Stimulated activated CD4-positive, alpha-beta T cell treated with anti-CD3 and anti-CD28 coated beads, TNF-alpha, amount 100 ng/mL, for 48 hours (primary cell): Measurements from ENCODE around the gene ALOX5AP.

Source experiments
- DNase-seq, 3 donors: peaks; one replicate each; pipeline ENCODE4 v3.0.0-alpha.2; 2020; ENCODE audit warnings: low read depth in 3 of 3

Gene ALOX5AP

DNA sequence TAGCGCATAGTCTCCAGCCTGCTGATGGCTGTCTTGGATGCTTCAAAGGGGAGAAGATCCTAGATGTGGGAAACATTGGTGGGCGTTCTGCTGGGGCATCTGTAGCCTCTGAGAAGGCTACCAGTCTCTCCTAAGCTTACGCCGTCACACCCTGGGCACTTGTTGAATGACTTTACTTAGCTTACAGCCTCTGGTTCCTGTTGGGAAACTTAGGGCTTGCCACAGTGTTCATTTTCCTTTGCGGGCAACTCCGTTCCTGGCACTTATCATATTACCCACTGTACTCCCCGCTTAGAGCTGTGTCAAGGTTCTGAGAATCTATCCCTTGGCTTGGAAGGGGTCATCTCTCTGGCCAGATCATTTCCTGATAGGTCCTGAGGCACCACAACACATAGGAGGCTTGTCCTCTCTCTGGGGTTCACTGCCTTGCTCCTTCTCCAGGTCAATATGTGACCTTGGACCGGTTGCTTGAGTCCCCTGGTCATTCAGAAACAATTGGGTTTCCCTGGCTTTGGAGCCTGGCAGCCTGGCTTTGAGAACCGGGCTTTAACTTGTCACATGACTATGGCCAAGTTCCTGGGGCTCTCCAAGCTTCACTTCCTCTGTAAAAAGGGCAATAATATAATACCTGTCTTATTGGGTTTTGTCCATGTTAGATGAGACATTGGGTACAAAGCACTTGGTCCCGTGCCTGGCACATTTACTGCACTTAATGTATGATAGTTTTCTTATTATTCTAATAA lies 20.5 kb upstream of the ALOX5AP start:
- no peak for DNase-seq

DNA sequence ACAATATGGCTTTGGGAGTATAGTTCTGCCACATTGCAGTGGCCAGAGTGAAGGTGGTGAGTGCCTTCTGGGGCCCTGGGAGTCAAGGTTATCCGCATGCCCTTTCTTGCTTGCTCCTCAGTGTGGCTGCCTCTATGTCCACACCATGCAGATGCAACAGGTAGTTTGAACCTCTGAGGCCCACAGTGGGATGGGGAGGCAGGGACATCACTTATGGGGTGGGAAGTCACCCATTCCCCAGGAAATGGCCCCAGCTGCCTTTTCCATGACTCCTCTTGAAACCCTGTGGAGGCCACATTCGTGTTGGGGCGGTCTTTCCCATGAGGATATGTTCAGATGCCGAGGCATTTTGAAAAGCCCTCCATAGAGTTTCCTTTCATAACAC lies 20.0 kb upstream of the ALOX5AP start:
- no peak for DNase-seq

DNA sequence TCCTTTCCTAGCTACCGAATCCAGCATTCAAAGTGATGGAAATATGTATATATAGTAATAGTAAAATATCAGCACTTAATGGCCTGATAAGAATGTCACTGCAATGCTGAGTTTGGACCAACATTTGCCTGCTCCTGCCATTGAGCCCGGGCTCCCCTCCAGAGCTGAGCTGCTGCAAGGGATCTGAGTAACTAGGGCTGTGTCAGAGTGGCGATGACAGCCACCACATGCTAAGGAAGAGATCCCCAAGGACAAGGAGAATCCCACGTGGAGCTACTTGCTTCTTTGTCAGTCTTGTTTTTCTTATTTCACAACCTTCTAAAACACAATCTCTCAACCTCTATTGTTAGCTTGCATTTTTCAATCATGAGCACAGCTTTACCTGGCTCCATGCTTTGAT lies 19.5 kb upstream of the ALOX5AP start:
- no peak for DNase-seq

DNA sequence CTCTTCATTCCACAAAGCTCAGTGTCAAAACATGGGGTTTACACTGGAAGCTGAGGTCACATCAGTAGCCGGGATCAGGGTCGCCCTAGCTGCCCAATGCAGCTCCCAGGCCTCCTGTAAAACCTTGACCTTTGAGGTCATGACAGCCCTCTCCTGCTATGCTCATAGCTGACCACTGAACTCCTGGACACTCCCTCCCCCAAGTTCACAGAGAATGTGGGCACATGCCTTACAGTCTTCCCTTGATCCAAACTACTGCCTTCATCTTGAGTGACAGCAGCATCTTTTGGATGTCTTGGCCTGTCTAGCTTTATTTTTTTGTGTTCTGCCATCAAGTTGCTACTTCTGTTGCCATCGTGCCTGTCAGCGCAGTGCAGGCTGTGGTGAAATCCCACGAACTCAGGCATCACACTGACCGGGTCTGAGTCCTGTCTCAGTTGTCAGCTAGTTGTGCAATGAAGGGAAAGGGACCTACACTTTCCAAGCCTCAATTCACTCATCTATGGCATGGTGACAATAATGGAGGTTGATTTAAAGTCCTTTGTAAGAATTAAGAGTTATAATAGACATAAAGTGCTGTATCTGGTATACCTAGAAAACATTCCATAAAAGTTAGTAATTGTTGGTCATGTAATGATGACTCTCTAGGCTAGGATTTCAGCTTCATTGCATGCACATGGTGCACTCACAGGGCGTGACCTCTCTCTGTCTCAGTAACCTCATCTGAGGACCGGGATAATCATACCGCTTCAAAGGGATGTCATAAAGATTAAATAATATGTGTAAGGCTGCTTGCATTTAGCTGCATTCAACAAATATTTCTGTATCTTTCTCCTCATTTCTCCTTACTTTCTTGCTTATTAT lies 16.4 kb upstream of the ALOX5AP start:
- DNase-seq, result no peak

DNA sequence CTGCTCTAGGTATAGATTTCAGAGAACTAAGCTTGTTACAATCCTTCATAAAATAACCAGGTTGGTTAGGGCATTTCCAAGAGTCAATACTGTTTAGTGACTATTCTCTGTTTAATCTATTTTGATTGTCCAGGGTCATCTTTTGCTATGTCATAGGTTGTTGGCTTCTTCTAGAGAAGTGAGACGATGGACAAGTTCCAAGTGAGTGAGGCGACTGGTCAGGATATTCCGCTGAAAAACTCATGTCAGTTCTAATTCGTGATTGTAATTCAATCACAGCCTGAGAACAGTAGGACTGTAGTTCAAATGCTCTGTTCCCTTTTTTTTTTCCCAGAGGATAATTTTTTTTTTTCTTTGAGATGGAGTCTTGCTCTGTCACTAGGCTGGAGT lies 15.8 kb upstream of the ALOX5AP start:
- no peak for DNase-seq

DNA sequence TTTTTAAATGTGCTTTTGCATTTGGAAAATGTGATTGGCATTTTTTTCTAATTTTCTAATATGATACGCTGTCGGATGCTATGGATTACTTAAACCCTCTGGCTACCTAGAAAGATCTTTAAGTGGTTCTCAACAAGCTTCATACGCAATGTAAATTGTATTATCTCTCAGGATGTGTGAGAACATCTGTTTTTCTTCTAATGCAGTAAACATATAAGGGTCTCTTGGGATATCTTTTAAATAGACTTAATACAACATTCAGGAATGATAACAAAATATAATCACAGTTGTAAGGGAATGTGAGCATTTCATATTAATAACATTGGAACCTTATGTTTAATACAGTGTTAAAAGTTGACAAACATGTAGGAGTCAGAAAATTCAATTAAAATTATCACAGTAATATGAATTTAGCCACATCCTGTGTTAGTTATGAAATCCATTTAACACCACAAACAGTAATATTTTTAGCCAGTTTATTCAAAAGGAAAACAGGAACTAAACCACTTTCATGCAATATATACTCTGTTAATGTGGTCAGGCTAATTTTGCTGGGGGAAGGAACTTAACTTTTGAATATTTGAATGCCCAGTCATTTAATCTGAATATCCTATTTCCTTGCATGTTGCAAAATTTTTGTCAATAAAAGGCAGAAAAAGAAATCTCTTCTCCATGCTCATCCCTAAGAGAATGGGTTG lies 15.0 kb upstream of the ALOX5AP start:
- DNase-seq, result no peak

DNA sequence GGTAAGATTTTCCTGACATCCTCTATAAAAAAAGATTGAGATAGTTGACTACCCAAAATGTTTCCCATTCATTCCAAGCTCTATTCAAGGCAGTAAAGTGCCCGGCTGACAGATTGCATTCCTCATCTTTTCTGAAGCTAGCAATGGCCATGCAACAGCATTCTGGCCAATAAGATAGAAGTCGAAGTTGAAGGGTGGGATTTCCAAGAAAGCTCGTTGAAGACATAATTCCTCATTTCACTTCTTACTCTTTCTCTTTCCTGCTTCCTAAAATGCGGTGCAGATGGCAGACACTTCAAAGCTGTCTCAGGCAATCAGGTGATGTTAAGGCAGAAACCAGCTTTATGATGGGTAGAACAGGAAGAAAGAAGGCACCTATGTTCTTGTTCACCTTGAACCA lies 13.4 kb upstream of the ALOX5AP start:
- no peak for DNase-seq

DNA sequence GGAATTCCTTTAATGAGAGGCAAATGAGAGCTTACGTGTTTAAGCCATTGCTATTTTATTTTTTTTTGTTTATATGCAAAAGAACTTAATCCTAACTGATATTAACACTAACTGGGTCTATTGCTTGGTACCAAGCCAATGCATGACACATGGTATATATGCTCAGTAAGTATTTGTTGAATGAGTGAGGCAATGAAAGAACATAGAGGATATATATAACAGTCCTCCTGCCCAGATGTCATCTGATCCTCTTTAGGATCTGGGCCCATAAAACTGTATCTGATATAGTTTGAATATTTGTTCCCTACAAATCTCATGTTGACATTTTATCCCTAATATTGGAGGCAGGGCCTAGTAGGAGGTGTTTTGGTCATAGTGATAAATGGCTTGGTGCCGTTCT lies 13.0 kb upstream of the ALOX5AP start:
- no peak for DNase-seq

DNA sequence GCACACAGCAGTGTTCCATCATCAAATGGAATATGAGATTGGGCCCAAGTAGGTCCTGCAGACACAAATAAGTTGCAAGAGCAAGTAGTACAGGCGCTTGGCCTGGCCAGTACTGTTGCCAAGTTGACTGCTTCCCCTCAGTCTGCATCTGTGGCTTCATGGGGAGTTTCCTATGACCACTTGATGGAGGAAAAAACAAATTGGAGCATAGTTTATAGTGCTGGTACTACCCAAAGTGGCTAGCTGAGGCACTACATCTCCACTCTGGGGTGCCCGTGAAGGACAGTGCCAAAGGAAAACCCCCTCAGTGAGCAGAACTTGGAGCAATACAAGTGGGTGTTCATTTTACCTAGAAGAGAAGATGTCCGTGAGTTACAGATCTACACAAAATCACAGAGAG lies 10.6 kb upstream of the ALOX5AP start:
- no peak for DNase-seq

DNA sequence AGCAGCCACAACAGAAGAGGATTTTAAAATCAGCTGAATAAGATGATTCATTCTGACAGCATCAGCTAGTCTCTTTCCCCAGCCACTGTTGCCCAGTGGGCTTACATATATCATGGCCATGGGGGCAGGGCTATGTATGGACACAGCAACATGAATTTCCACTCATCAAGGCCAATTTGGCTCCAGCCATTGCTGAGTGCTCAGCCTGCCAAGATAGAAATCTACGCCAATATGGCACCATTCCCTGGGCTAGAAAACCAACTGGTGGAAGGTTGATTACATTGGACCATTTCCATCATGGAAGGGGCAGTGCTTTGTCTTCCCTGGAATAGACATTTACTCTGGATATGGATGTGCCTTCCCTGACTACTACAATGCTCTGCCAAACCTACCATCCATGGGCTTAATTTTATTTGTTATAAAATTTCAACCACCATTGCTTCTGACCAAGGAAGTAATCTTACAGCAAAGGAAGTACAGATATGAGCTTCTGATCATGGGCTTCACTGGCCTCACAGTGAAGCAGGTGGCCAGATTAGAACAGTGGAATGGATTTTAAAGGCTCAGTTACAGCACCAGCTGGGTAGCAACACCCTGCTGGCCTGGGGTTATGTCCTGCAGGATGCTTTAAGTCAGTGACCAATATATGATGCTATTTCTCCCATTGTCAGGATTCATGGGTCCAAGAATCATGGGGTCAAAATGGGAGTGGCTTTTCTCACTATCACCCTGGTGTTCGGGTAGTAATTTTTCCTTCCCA lies 9.8 kb upstream of the ALOX5AP start:
- no peak for DNase-seq

DNA sequence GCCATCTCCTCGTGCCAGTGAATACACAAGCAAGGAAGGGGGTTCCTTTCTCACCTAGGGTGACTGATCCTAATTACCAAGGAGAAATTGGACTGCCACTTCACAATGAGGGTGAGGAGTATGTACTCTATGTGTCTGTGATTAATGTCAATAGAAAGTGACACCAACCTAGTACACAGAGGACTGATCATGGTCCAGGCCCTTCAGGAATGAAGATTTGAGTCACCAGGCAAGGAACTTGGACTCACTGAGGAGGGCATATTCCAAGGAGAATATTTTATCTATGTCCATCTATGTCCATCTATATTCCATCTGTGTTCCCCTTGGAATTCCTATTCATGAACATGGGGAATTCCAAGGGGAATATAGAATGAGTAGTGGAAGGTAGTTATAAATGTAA lies 9.2 kb upstream of the ALOX5AP start:
- no peak for DNase-seq

DNA sequence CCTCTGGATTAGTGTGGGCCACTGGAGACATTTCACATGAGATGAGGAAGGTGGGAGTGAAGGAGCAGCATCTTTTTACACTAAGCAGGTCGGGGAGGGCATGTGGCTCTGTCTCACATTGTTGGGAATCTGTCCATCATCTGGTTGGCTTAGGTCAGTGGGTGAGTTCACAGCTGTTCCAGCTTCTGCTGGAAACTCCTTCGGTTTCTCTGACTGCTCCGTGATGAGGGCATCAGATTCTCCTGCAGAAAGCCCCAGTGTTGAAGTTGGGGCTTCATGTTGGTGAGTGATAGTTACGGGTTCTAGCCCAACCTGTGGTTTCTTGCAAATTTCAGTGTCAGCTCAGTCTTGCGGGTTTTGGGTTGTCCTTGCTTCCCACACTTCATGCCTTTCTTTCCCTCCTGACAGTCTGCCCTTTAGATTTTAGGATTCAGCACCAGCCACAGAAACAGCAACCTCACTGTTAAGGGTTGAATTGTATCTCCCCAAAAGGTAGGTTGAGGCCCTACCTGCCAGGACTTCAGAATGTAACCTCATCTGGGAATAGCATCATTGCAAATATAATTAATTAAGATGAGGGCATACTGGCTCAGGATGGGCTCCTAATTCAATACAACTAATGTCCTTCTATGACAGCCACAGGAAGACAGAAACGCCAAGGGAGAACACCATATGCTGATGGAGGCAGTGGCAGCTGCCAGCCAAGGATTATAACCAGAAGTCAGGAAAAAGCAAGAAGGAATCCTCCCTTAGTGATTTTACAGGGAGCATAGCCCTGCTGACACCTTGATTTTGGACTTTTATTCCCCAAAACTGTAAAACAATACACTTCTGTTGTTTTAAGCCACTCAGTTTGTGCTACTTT lies 7.6 kb upstream of the ALOX5AP start:
- no peak for DNase-seq

DNA sequence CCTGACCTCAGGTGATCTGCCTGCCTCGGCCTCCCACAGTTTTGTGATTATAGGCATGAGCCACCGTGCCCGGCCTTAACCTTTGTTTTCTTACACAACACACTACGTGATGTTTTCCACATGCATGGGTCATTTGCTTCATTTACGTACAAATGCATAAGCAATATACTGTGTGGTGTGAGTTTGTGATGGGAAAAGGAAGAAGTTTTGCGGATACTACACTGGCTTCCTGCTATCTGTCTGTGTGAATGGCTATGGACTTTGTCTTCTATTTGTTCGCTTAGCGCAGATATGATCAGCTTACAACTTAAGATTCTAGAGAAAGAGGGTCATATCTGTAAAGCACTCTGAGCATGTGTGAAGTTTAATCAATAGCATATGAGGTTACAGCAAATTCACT lies 5.5 kb upstream of the ALOX5AP start:
- no peak for DNase-seq

DNA sequence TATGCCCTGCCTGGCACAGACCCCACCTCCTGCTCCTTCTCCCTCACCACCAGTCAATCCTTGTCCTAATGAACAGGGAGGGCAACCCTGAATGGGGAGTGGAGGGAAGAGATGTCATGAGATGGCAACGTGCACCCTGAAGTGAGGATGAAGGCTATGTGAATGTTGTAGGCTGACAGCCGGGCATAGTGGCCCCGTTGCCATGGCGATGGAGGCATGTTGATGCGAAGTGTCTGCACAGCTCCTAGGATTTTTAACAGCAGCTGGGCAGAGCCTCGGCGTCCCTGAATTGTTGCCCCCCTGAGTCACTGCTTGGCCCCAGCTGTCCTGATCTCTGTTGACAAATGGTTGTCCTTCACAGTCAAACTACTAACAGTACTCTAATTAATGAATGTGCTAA lies 4.8 kb upstream of the ALOX5AP start:
- DNase-seq, result no peak

DNA sequence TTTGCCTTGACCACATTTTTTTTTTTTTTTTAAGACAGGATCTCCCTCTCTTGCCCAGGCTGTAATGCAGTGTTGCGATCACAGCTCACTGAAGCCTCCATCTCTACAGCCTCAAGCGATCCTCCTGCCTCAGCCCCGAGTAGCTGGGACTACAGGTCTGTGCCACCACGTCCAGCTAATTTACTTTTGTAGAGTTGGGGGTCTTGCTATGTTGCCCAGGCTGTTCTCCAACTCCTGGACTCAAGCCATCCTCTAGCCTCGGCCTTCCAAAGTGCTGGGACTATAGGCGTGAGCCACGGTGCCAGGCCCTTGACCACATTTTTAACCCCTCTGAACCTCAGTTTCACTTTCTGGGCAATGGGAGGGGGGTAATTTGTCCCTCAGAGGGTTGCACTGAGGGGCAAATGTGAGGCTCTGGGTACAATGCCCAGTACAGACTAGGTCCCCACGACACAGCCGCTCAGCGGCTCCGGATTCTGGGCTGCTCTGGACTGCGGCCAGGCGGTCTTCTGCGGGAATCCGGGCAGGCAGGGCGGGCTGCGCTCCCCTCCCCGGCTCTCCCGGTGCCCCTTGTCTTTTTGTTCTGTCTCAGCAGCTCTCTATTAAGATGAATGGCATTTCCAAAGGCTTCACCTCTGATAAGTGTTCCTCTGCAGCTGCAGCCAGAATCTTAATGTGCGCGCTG lies 3.8 kb upstream of the ALOX5AP start:
- no peak for DNase-seq

DNA sequence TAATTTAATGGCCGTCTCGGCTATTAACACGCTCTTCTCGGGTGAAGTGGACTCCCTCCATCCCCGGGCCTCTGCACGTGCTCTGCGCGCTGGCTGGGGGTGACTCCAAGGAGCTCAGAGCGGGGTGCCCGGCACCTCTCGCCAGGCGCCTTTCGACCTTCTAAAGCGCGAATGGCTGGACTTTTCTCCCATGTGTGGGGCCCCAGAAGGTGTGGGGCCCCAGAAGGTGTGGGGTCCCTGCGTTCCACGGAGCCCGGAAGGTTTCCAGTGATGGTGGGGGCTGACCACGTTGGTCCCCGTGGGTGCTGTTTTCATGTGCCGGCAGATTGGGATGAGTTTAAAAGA lies 3.3 kb upstream of the ALOX5AP start:
- no peak for DNase-seq

DNA sequence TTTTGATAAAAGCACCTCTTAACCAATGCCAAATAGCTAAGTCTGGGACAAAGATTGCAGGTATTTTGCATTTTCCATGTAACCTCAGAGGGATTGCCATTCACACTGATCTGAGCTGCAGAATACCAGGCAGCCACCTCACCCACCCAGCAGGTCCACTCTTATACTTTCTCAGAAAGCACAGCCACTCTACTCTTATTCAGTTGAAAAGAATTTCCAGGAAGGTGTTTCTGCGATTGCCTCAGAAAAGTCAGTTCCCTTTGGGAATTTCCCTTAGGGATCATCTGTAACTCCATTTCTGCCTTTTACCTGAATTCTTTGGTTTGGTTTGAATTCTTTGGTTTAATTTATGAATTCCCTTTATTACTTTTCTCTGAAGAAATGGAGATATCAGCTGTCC lies 904 bp upstream of the ALOX5AP start:
- DNase-seq, result no peak

DNA sequence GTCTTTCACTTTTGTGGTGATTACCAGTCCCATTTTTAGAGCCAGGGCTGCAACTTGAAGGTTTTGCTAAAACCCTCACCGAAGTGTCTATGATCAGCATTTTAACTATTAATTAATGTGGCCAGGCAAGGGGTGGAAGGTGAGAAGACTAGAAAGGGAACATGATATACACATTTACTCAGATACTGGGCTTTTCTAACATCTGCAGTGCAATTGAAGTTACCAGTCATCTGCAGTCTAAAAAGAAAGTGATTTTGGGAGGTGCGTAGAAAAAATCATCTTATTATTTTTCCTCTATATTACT lies 481 bp downstream of the ALOX5AP start:
- DNase-seq, result no peak

DNA sequence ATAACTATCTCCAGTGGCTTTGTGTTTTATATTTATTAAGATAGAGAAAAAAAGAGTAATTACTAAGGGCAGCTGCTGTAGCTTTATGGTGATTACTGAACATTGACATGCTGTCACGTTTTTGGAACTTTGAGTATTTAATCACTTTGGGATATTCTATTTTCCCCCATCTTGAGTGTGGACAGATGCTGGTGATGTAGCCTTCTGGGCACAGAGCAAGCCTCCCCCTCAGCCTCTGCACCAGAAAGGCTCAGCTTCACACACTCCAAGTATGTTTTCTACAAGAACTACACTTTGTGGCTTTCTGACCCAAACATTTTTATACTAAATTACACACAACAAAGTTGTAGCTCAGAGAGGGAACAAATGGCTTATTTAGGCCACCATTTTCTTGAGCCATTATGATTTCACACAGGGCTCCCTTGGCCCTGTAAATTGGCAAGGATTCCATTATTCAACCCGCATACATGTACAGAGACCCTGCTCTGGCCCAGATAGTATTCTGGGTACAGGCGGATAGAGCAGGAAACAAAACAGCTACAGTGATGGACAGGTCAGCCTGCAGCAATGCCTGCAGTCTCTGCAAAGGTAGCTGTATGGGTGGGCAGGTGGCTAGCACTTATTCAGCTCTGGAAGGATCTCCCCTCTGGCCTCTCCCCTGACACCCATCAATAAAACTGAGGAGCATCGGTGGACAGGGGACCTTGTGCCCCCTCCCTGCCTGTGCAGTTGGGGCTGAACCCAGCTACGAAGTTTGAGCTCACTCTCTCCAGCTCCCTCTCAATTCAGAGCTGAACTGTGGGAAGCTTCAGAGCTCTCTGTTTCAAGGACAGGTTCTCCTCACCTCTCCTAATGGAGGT lies 1.3 kb downstream of the ALOX5AP start:
- DNase-seq, result no peak
